Lower leg skin (tissue), 4 donors: ENCODE results near the gene KIRREL3. TPM values are rescaled to one million over a fixed set of nuclear protein-coding genes. Genes with fewer than 3 reads are reported as not detected.

Source experiments
- DNase-seq, 2 donors: peaks; one replicate each; pipeline ENCODE4 v3.0.0-alpha.2; 2019; ENCODE audit warnings: low spot score in 2 of 2
- H3K4me3 ChIP-seq: fragments of 200-600 bp; sonication (generic); 2 replicates; pipeline ENCODE4 v1.5.1; 2017; ENCODE audit warnings: mild to moderate bottlenecking, low read depth; ENCODE audit not compliant: poor library complexity, severe bottlenecking
- POLR2A ChIP-seq, 2 donors: fragments of 450-650 bp; IDR thresholded peaks; one replicate each; pipeline ENCODE4 v1.6.1; 2016 to 2017; ENCODE audit warnings: antibody characterized with exemption in 2 of 2, mild to moderate bottlenecking in 1 of 2, moderate library complexity in 1 of 2
- WGBS, 2 donors: methylation state at CpG; one replicate each; pipeline ENCODE4 v1.1.5; 2018; 5-methylcytosine and 5-hydroxymethylcytosine counted together
- intact Hi-C: fragments of 100-400 bp; cut with DNase I; formaldehyde crosslinking; loops from one replicate; pipeline ENCODE4 v1.15.0; 2023; ENCODE audit warnings: low total_unique reads
- total RNA-seq, 4 donors: library from RNA; depleted of rRNA; stranded (reverse); fragments of >200 nt; gene quantifications; one replicate each; pipeline ENCODE4 v1.1.0, GENCODE V29; 2016
- TF ChIP-seq, protein P1 (sequence below), 3 donors: fragments of 450-650 bp; IDR thresholded peaks; one replicate each; pipeline ENCODE4 v1.5.1; 2016; ENCODE audit warnings: antibody characterized with exemption in 3 of 3, mild to moderate bottlenecking in 3 of 3, moderate library complexity in 2 of 3

The KIRREL3 gene
- total RNA-seq, 4 donors from 2014 or later: 0.13 TPM; not detected in 3

DNA sequence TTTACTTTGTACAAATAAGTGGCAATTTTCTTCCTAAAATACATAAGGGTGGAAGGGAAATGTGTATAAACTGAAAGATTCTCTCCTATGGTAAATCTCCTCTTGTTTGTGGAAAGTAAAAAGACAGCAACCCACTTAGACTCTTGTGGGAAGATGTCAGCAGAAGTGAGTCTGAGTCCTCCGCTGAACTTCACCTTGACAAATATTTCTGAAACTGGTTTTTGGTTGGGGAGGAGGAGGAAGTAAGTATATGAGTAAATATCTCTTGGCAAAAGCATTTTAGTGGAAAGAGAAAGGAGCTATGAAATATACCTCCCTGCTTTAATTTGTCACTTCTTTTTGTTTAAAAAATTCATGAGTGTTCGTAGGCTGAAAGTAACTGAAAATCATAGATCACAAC lies 196.2 kb downstream of the KIRREL3 start:
- peak in 1 of 2 donors; percentile 3 for DNase-seq
- TF ChIP-seq, protein P1, sequence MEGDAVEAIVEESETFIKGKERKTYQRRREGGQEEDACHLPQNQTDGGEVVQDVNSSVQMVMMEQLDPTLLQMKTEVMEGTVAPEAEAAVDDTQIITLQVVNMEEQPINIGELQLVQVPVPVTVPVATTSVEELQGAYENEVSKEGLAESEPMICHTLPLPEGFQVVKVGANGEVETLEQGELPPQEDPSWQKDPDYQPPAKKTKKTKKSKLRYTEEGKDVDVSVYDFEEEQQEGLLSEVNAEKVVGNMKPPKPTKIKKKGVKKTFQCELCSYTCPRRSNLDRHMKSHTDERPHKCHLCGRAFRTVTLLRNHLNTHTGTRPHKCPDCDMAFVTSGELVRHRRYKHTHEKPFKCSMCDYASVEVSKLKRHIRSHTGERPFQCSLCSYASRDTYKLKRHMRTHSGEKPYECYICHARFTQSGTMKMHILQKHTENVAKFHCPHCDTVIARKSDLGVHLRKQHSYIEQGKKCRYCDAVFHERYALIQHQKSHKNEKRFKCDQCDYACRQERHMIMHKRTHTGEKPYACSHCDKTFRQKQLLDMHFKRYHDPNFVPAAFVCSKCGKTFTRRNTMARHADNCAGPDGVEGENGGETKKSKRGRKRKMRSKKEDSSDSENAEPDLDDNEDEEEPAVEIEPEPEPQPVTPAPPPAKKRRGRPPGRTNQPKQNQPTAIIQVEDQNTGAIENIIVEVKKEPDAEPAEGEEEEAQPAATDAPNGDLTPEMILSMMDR (IDR thresholded peaks at IDR 0.05): no peak
- TF ChIP-seq POLR2A (IDR thresholded peaks at IDR 0.05): no peak
- 73 to 85% methylated on average over 2 of the region's 2 CpGs for WGBS, 2 donors
- intact Hi-C loops: no loop called here
- H3K4me3 ChIP-seq: no peak overlapping the region

DNA sequence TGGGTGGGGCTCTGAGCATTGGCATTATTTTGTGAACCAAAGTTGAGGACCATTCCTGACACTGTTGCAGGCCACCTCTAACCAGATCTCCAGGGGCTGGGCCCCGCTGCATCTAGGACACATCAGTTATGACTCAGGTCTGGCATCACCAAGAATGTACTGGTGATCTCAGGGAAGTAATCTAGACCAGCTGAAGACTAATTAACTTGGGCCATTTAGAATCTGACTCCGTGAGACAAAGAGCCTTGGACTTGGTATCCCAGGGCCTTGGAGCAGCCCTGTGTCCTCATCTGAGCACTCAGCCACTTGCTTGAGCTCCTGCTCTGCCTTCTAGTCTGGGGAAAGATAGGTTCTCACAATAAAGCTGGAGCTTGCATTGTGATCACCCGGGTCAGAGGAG lies 200.6 kb downstream of the KIRREL3 start:
- 54 to 61% methylated on average over 3 of the region's 3 CpGs for WGBS, 2 donors
- intact Hi-C loops: no loop called here
- no peak overlapping the region for H3K4me3 ChIP-seq
- TF ChIP-seq, protein P1 (IDR thresholded peaks at IDR 0.05): no peak
- no peak for TF ChIP-seq POLR2A (IDR thresholded peaks at IDR 0.05)
- peak in 1 of 2 donors; percentile 58 for DNase-seq

DNA sequence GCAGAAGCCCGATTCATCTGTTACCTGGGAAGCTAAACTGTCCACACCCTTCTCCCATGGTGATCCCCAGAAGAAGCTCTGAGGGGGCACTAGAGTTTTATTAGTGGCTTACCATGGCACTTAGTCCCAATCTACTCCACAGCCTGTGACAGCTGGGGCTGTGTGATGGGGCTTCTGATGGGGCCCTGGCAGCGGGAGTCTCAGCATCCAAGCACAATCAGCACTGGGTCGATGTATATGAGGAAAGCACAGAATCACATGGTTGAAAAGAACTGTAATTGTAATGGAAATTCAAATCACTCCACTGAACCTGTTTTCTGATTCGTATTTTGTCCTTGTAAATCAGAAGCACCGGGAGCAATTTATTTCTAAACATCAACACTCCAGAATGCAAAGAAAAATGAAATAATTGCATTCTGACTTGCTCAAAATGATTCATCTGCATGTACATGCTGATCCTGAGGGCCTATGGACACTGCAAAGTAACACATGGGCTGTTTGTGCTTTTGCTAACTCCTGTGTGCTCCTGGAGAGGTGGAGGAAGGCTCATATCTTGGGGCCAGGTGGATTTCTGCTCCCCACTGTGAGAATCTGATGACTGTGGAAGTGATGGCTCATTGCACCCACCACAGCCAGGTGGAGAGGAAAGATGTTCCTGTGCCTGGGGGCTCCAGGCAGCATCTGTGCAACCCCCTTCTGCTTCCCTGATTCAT lies 203.0 kb downstream of the KIRREL3 start:
- intact Hi-C loops: no loop called here
- whole genome bisulfite sequencing, 2 donors: 70 to 79% methylated on average over 5 of the region's 5 CpGs
- TF ChIP-seq, protein P1 (IDR thresholded peaks at IDR 0.05): no peak
- TF ChIP-seq POLR2A (IDR thresholded peaks at IDR 0.05): no peak
- no peak overlapping the region for H3K4me3 ChIP-seq
- DNase-seq: no peak

DNA sequence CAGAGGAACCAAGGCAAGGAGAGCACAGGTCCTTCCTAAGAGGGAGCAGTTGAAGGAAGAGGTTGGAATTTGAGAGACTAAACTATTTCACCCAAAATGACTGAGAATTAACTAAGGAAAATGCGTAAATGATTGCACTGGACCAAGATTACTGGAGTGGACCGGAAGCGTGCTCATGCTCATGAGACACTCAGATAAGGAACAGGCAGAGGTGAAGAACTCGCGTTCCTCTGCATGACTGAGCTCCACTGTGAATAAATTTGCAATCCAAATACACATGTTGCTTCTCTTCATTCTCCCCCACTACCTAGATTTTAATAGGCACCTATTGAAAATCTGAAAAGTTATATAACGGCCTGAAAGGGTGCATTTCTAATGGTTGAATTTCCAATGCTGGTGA lies 207.0 kb downstream of the KIRREL3 start:
- intact Hi-C loops: no loop called here
- 85 to 87% methylated on average over 6 of the region's 6 CpGs for WGBS, 2 donors
- TF ChIP-seq, protein P1 (IDR thresholded peaks at IDR 0.05): no peak
- no peak for TF ChIP-seq POLR2A (IDR thresholded peaks at IDR 0.05)
- no peak overlapping the region for H3K4me3 ChIP-seq
- DNase-seq: no peak

DNA sequence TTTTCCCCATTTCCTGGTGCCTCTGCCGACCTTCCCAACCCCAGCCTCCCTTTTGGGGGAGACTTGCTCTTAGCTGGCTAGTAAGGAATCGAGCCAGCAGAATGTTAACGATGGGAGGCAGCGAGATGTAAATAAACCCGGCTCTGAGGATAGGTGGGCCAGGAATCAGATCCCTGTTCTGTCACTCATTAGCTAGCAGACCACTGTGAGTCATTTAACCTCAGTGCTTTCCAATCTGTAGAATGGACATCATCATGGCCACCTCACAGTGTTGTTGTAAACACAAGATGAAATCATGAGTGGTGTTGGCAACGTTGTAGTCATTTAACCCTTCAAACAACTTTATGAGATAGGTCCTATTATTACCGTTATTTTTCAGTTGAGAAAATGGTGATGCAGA lies 208.6 kb downstream of the KIRREL3 start:
- DNase-seq: no peak
- TF ChIP-seq POLR2A (IDR thresholded peaks at IDR 0.05): no peak
- TF ChIP-seq, protein P1 (IDR thresholded peaks at IDR 0.05): no peak
- 80% methylated on average over 7 of the region's 7 CpGs for WGBS, 2 donors
- H3K4me3 ChIP-seq: no peak overlapping the region
- intact Hi-C loops: no loop called here

DNA sequence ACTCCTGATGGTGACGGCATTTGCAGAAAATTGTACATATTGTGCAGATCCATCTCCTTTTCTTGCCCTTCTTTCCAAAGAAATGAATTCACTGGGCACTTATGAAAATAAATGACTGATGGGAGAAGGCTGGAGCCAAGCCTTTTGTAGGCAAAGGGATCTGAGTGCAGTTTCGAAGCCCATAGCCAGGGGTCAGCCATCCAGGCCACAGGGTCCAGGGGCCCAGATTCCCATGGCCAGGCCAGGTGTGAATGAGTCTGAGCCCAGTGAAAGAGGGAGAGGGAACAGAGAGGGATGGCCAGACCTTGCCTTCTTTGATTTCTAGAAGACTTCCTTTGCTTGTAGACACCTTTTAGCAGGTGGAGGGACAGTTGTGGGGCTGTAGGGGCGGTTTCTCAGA lies 209.1 kb downstream of the KIRREL3 start:
- TF ChIP-seq POLR2A (IDR thresholded peaks at IDR 0.05): no peak
- TF ChIP-seq, protein P1 (IDR thresholded peaks at IDR 0.05): no peak
- 78 to 81% methylated on average over 3 of the region's 3 CpGs for WGBS, 2 donors
- DNase-seq: no peak
- intact Hi-C loops: no loop called here
- H3K4me3 ChIP-seq: no peak overlapping the region
